NCI-H2227 treated with DMSO at 0.1 percent for 48 hours (cell line): Measurements from ENCODE around the gene GRIN1.

Source experiments
- DNase-seq: peaks from one replicate; lab custom pipeline; 2025; lab: John Stamatoyannopoulos, UW

GRIN1 gene

DNA sequence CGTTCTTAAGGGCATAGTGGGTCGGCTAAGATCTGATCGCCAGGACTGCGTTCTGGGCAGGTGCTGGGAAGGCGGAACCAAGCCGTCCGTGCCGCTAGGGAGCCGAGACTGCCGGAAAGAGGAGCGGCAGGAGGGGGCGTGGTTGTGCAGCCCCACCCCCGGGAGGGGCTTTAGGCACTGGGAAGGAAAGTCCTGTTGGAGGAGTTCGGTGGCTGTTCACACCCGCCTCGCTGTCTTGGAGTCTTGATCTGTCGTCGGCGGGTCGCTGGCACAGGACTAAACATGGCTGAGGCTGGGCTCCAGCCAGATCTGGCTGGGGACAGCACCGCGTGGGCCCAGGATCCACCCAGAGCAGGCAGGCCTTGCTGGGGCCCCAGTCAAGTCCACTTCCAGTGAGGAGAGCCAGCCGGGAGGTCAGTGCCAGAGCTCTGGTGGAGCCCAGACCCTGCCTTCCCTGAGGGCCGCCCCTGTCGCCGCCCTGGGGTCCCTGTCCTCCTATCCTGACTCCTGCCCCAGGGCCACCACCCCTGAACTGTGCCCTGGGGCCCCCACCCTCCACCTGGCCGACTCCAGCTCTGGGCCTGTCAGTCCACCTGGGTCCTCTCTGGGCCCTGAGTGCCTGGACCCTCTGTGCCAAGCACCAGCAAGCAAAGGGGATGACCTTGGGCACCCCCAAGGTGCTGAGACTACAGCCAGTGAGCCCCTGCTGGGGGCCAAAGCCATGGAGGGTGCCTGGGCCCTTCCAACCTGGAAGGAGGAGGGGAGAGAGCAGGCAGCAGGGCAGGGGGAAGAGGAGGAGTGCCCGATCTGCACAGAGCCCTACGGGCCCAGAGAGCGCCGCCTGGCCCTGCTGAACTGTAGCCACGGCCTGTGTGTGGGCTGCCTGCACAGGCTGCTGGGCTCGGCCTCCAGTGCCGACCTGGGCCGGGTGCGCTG is 78.6 kb downstream of the GRIN1 start:
- peak; percentile 77 for DNase-seq

DNA sequence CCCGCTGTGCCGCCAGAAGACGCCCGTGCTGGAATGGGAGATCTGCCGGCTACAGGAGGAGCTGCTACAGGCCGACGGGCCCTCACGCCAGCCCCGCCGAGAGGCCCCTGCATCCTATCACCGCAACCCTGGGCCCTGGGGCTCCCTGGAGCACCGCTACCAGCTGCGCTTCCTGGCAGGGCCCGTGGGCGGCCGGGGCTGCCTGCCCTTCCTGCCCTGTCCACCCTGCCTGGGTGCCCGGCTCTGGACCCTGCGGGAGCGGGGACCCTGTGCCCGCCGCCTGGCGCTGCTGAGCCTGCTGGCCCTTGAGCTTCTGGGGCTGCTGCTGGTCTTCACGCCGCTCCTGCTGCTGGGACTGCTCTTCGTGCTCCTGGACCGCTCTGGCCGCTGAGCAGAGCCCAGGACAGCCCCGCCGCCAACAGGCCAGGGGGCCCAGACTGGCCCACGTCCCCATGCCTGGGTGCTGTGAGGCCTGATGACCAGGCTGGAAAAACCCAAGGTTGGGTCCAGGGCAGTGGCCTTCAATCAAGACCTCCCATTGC is 79.3 kb downstream of the GRIN1 start:
- DNase-seq: no peak
